Lung (tissue), 12 donors: Measurements from ENCODE around the gene LIMS2. TPM values are rescaled to one million over a fixed set of nuclear protein-coding genes. Genes with fewer than 3 reads are reported as not detected.
A peak's percentile ranks its signal among the peaks of the same experiment; 100 is the strongest.

Source experiments
- ATAC-seq: fragments of 200-7000 bp; cut with Tn5 transposase; one replicate; pipeline ENCODE4 v1.9.1; 2020; ENCODE audit warnings: moderate number of reproducible peaks; ENCODE audit not compliant: insufficient read depth, low FRiP score
- DNase-seq, 3 donors: peaks; one replicate each; pipeline ENCODE4 v3.0.0-alpha.2; 2013 to 2017
- H3K27ac ChIP-seq, 2 donors: one replicate each; pipeline ENCODE4 v1.5.1; 2013; ENCODE audit warnings: mild to moderate bottlenecking in 2 of 2, moderate library complexity in 2 of 2, control low read depth in 1 of 2, inconsistent platforms in 1 of 2, low read depth in 1 of 2, low read length in 1 of 2
- H3K27me3 ChIP-seq, 3 donors: one replicate each; pipeline ENCODE4 v1.5.1; 2013; ENCODE audit warnings: low read length in 2 of 3; ENCODE audit not compliant: control insufficient read depth in 3 of 3, insufficient read depth in 3 of 3
- H3K36me3 ChIP-seq, 4 donors: one replicate each; pipeline ENCODE4 v1.5.1; 2013; ENCODE audit warnings: low read length in 4 of 4, mild to moderate bottlenecking in 1 of 4, moderate library complexity in 1 of 4; ENCODE audit not compliant: control insufficient read depth in 4 of 4, insufficient read depth in 4 of 4
- H3K4me1 ChIP-seq, 5 donors: one replicate each; pipeline ENCODE4 v1.5.1; 2013; ENCODE audit warnings: low read length in 5 of 5, mild to moderate bottlenecking in 2 of 5, moderate library complexity in 1 of 5; ENCODE audit not compliant: control insufficient read depth in 5 of 5, insufficient read depth in 5 of 5
- H3K4me3 ChIP-seq: one replicate; pipeline ENCODE4 v1.5.1; 2013; ENCODE audit warnings: mild to moderate bottlenecking, control low read depth, moderate library complexity
- H3K9ac ChIP-seq, 2 donors: one replicate each; pipeline ENCODE4 v1.5.1; 2013; ENCODE audit warnings: low read length in 2 of 2, control low read depth in 1 of 2; ENCODE audit not compliant: insufficient read depth in 1 of 2
- H3K9me3 ChIP-seq, 4 donors: one replicate each; pipeline ENCODE4 v1.5.1; 2013; ENCODE audit warnings: low read length in 3 of 4, mild to moderate bottlenecking in 1 of 4, moderate library complexity in 1 of 4; ENCODE audit not compliant: control insufficient read depth in 4 of 4, insufficient read depth in 3 of 4
- WGBS, 2 donors: extraction: QIAGEN DNeasy Blood & Tissue Kit; methylation state at CpG; one replicate each; pipeline ENCODE4 v1.1.7; 2013; 5-methylcytosine and 5-hydroxymethylcytosine counted together
- polyA plus RNA-seq, 2 donors: library from polyadenylated mRNA; stranded (reverse); fragments of 200-250 nt; gene quantifications; one replicate each; pipeline ENCODE4 v1.2.1, GENCODE V29; 2013
- total RNA-seq, 2 donors: library from RNA; depleted of rRNA in 1 of 2; stranded (reverse); fragments of >200 nt in 1 of 2; gene quantifications; one replicate each; pipeline ENCODE4 v1.2.1, GENCODE V29; 2014 to 2021
- TF ChIP-seq, protein P1 (sequence below): IDR thresholded peaks from 2 replicates; pipeline ENCODE4 v1.5.1; 2012; ENCODE audit warnings: mild to moderate bottlenecking; ENCODE audit errors: control extremely low read depth, extremely low read depth
- donor health status: control.
- donor health status: control.
- donor health status: Bipolar disorder and iron deficiency.
- donor health status: healthy.
- donor health status: DM: yes; HTN: yes; CAD: no.

The LIMS2 gene
- total and polyA plus RNA-seq, 4 donors: 22.2 to 138 (median 80.4) TPM

DNA sequence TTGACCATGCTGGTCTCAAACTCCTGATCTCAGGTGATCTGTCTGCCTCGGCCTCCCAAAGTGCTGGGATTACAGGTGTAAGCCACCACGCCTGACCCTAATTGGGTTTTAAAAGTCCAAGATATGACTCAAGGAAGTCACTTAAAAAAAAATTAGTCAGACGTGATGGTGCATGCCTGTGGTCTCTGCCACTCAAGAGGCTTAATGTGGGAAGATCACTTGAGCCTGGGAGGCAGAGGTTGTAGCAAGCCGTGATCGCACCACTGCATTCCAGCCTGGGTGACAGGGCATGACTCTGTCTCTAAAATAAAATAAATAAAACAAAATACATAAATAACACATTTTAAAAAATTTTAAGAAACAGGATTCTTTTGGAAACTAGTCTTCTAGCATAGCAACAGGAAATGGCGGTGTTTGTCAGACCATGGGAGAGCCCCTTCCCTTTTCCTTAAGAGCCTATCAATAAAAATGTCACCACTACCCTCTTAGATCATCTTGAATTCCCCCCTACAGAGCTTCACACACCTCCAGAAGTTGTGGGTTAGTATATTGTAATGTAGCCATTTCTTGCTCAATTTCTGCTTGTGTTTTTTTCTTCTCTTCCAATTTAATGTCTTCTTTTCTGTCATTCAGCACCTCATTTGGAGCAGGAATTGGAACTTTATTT, 46.1 kb upstream of the LIMS2 start:
- peak; percentile 58 for ATAC-seq

DNA sequence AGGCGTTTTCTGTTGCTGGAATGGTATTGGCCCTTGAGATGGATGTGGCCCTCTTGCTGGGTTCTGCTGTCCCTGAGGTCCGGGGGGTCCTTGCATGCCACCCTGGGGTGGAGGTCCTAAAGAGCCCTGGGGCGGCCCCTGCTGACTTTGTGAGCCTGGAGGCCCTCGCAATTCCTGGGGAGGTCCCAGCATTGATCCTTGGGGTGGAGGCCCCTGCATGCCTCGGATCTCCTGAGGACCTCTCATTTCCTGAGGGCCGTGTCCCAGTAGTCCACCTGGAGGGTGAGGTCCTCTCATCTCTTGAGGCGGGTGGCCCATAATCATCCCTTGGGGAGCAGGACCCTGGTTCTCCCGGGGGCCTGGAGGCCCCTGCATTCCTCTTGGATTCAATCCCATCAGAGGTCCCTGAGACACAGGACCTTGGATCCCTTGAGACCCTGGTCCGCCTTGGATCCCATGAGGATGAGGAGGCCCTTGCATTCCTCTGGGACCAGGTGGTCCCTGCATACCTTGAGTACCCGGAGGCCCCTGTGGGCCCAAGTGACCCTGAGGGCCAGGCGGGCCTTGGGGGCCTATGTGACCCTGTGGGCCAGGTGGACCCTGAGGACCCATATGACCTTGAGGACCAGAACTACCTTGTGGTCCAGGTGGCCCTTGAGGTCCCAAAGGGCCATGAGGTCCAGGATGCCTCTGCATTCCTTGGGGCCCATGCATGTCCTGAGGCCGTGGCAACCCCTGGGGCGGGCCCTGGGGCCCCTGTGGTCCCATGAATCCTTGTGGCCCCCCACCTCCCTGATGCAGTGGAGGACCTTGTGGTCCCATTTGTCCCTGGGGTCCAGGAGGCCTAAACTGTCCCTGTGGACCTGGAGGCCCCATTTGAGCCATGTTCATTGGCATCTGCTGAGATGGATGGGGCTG, 44.2 kb upstream of the LIMS2 start:
- TF ChIP-seq, protein P1, sequence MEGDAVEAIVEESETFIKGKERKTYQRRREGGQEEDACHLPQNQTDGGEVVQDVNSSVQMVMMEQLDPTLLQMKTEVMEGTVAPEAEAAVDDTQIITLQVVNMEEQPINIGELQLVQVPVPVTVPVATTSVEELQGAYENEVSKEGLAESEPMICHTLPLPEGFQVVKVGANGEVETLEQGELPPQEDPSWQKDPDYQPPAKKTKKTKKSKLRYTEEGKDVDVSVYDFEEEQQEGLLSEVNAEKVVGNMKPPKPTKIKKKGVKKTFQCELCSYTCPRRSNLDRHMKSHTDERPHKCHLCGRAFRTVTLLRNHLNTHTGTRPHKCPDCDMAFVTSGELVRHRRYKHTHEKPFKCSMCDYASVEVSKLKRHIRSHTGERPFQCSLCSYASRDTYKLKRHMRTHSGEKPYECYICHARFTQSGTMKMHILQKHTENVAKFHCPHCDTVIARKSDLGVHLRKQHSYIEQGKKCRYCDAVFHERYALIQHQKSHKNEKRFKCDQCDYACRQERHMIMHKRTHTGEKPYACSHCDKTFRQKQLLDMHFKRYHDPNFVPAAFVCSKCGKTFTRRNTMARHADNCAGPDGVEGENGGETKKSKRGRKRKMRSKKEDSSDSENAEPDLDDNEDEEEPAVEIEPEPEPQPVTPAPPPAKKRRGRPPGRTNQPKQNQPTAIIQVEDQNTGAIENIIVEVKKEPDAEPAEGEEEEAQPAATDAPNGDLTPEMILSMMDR: no peak
- peaks cover 0 to 19% (median 3%) of the 10 kb centered on the region in 5 donors for H3K4me1 ChIP-seq
- 97% methylated on average over 13 of the region's 13 CpGs for WGBS, 2 donors
- no peak overlapping the region for H3K27ac ChIP-seq
- peaks cover 23 to 39% (median 25%) of the 10 kb centered on the region in 4 donors for H3K36me3 ChIP-seq
- H3K4me3 ChIP-seq: no peak overlapping the region
- no peak overlapping the region for H3K9ac ChIP-seq
- no peaks in the 10 kb centered on the region for H3K27me3 ChIP-seq
- H3K9me3 ChIP-seq: no peaks in the 10 kb centered on the region
- DNase-seq: no peak
- ATAC-seq: no peak

More for the DNA sequence above, 46.1 kb upstream of the LIMS2 start:
- DNase-seq: peak in 1 of 3 donors; percentile 31
- TF ChIP-seq, protein P1: no peak
- Histone ChIP-seq H3K9ac (no peak overlapping the region), H3K4me1 (peaks cover 0 to 23% (median 3%) of the 10 kb centered on the region in 5 donors), H3K4me3 (no peak overlapping the region), H3K27me3 (no peaks in the 10 kb centered on the region), H3K9me3 (no peaks in the 10 kb centered on the region), H3K27ac (peak overlapping the region in 1 of 2 donors; percentile 80), H3K36me3 (peaks cover 17 to 36% (median 26%) of the 10 kb centered on the region in 4 donors)
- 83 to 93% methylated on average over 6 of the region's 6 CpGs for WGBS, 2 donors

DNA sequence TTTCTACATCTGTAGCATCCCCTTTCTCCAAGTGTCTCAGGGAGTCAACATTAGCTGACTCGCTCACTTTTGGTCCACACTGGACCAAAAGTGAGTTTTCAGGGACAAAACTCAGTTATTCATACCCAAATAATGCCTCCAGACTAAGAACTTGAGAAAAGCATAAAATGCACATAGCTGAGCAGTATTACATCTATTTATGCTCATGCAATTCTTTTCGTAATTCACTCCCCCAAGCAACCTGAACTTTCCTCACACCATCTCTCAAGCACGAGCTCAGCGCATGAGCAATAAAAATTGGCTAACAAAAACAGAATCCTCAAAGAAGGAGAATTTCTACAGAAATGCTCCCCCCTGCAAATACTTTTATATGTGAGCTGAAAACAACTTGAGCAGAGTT, 42.9 kb upstream of the LIMS2 start:
- ATAC-seq (no peak), DNase-seq (no peak)
- Histone ChIP-seq H3K36me3 (peaks cover 18 to 36% (median 26%) of the 10 kb centered on the region in 4 donors), H3K27me3 (no peaks in the 10 kb centered on the region), H3K27ac (no peak overlapping the region), H3K4me3 (no peak overlapping the region), H3K9ac (no peak overlapping the region), H3K4me1 (peaks cover 0 to 10% (median 3%) of the 10 kb centered on the region in 5 donors), H3K9me3 (no peaks in the 10 kb centered on the region)
- 76 to 94% methylated on average over 4 of the region's 4 CpGs for WGBS, 2 donors
- TF ChIP-seq, protein P1: no peak
